Sigmoid colon (tissue), 4 donors: Measurements from ENCODE around the gene MOXD1.

Experiments used
- CTCF ChIP-seq, 4 experiments: fragments of 450-650 bp in 3 of 4; fragments of 200-600 bp in 1 of 4; IDR thresholded peaks; one replicate each; pipeline ENCODE4 v1.5.1; 2016 to 2019; ENCODE audit warnings: antibody characterized with exemption in 4 of 4, mild to moderate bottlenecking in 3 of 4, moderate library complexity in 2 of 4
- EP300 ChIP-seq, 4 donors: sonication (generic); formaldehyde crosslinking; IDR thresholded peaks; one replicate each; pipeline ENCODE4 v1.6.1; 2017; ENCODE audit warnings: antibody characterized with exemption in 4 of 4
- POLR2A ChIP-seq, 2 donors: fragments of 450-650 bp; IDR thresholded peaks; one replicate each; pipeline ENCODE4 v1.6.1; 2016; ENCODE audit warnings: antibody characterized with exemption in 2 of 2, mild to moderate bottlenecking in 2 of 2, moderate library complexity in 2 of 2
- POLR2AphosphoS5 ChIP-seq, 4 donors: sonication (generic); formaldehyde crosslinking; IDR thresholded peaks; one replicate each; pipeline ENCODE4 v1.6.1; 2017; ENCODE audit warnings: antibody characterized with exemption in 4 of 4

GRCh38 chr6:132401618-132402285 is 477 bp upstream of the MOXD1 start:
- no peak for TF ChIP-seq CTCF (IDR thresholded peaks at IDR 0.05)
- peak in 1 of 4 donors; percentile 1 for TF ChIP-seq POLR2AphosphoS5 (IDR thresholded peaks at IDR 0.05)
- TF ChIP-seq EP300 (IDR thresholded peaks at IDR 0.05), result no peak
- TF ChIP-seq POLR2A (IDR thresholded peaks at IDR 0.05), result no peak
